Stimulated activated naive CD8-positive, alpha-beta T cell treated with anti-CD3 and anti-CD28 coated beads, Interleukin-15, Interleukin-2, amounts not matched to agents 100 ng/mL and 50 ng/mL, for 24 hours (primary cell): ENCODE data around the gene KLK12.

Experiments used
- H3K27ac Mint-ChIP-seq: one replicate; pipeline ENCODE4 v1.8.0; 2021; ENCODE audit warnings: mild to moderate bottlenecking, mixed read lengths
- H3K27me3 Mint-ChIP-seq: one replicate; pipeline ENCODE4 v1.8.0; 2021; ENCODE audit warnings: mixed read lengths
- H3K36me3 Mint-ChIP-seq: one replicate; pipeline ENCODE4 v1.8.0; 2021; ENCODE audit warnings: low read depth, mixed read lengths
- H3K4me1 Mint-ChIP-seq: one replicate; pipeline ENCODE4 v1.8.0; 2021; ENCODE audit warnings: low read depth, mixed read lengths
- H3K4me3 Mint-ChIP-seq: one replicate; pipeline ENCODE4 v1.8.0; 2021; ENCODE audit warnings: mild to moderate bottlenecking, mixed read lengths
- H3K9me3 Mint-ChIP-seq: one replicate; pipeline ENCODE4 v1.8.0; 2021; ENCODE audit warnings: mixed read lengths

Gene KLK12, protein sequence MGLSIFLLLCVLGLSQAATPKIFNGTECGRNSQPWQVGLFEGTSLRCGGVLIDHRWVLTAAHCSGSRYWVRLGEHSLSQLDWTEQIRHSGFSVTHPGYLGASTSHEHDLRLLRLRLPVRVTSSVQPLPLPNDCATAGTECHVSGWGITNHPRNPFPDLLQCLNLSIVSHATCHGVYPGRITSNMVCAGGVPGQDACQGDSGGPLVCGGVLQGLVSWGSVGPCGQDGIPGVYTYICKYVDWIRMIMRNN

GRCh38 chr19:51034704-51035103 is at the start of gene KLK12:
Gene KLK12, minus strand, starts transcription at chr19:51035002. Its CDS starts 381 bp downstream, at chr19:51034621.
- no peaks in the 10 kb centered on the region for H3K4me1 Mint-ChIP-seq
- H3K9me3 Mint-ChIP-seq, result no peaks in the 10 kb centered on the region
- H3K27me3 Mint-ChIP-seq, result peaks cover 9% of the 10 kb centered on the region
- no peaks in the 10 kb centered on the region for H3K36me3 Mint-ChIP-seq
- H3K27ac Mint-ChIP-seq, result no peak within 1 kb of the TSS
- H3K4me3 Mint-ChIP-seq, result no peak within 1 kb of the TSS

GRCh38 chr19:51084505-51084904 is 49.7 kb upstream of the KLK12 start:
- H3K36me3 Mint-ChIP-seq, result no peaks in the 10 kb centered on the region
- no peak overlapping the region for H3K27ac Mint-ChIP-seq
- H3K9me3 Mint-ChIP-seq, result no peaks in the 10 kb centered on the region
- H3K4me3 Mint-ChIP-seq, result no peak overlapping the region
- H3K4me1 Mint-ChIP-seq, result no peaks in the 10 kb centered on the region
- H3K27me3 Mint-ChIP-seq, result peaks cover 5% of the 10 kb centered on the region

DNA sequence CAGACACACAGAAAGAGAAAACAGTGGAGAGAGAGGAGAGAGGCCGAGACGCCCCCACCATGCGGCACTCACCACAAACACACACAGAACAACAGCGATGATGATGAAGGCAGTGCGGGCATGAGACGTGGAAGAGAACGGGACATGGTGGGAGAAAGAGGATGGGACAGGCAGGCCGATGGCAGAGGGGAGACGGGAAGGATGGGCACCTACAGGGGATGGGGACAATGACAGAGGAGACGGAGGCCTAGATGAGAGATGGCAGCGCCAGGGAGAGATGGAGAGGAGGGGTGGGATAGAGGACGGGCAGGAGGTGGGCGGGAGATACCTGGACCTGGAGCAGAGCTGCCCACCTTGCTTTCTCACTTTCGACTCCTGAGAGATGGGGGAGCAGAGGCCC is 49.0 kb upstream of the KLK12 start:
- Mint-ChIP-seq H3K4me1 (no peaks in the 10 kb centered on the region), H3K27ac (no peak overlapping the region), H3K4me3 (no peak overlapping the region), H3K27me3 (peaks cover 5% of the 10 kb centered on the region), H3K9me3 (no peaks in the 10 kb centered on the region), H3K36me3 (no peaks in the 10 kb centered on the region)

GRCh38 chr19:51083181-51083580 is 48.4 kb upstream of the KLK12 start:
- no peaks in the 10 kb centered on the region for H3K4me1 Mint-ChIP-seq
- H3K27ac Mint-ChIP-seq, result no peak overlapping the region
- no peak overlapping the region for H3K4me3 Mint-ChIP-seq
- H3K27me3 Mint-ChIP-seq, result peaks cover 5% of the 10 kb centered on the region
- H3K36me3 Mint-ChIP-seq, result no peaks in the 10 kb centered on the region
- no peaks in the 10 kb centered on the region for H3K9me3 Mint-ChIP-seq

GRCh38 chr19:51082611-51083010 is 47.8 kb upstream of the KLK12 start, which contains the start of gene KLK14:
Gene KLK14, minus strand, starts transcription at chr19:51082887. Its CDS starts 273 bp downstream, at chr19:51082614.
- H3K36me3 Mint-ChIP-seq, result no peaks in the 10 kb centered on the region
- H3K27ac Mint-ChIP-seq, result no peak within 1 kb of the TSS
- H3K9me3 Mint-ChIP-seq, result no peaks in the 10 kb centered on the region
- no peak within 1 kb of the TSS for H3K4me3 Mint-ChIP-seq
- H3K27me3 Mint-ChIP-seq, result peaks cover 5% of the 10 kb centered on the region
- no peaks in the 10 kb centered on the region for H3K4me1 Mint-ChIP-seq

DNA sequence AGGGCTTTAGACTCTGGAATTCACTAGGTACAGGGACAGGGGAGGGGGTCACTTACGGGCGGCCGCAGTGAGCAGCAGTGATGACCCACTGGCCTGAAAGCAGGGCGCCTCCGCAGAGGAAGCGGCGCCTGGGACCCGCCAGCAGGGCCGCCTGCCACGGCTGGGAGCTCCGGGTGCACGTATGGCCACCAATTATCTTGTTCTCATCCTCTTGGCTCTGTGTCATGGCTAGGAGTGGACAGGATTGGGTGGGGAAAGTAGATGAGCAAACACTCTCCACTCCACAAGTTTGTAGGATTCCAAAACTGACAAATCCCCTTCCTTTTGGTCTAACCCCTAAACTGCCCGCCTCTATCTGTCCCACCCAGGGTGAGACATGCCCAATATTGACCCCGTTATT is 46.7 kb upstream of the KLK12 start:
- H3K9me3 Mint-ChIP-seq, result no peaks in the 10 kb centered on the region
- H3K4me1 Mint-ChIP-seq, result no peaks in the 10 kb centered on the region
- H3K27ac Mint-ChIP-seq, result no peak overlapping the region
- peaks cover 5% of the 10 kb centered on the region for H3K27me3 Mint-ChIP-seq
- no peak overlapping the region for H3K4me3 Mint-ChIP-seq
- no peaks in the 10 kb centered on the region for H3K36me3 Mint-ChIP-seq

GRCh38 chr19:51079481-51080110 is 44.8 kb upstream of the KLK12 start:
- H3K9me3 Mint-ChIP-seq, result no peaks in the 10 kb centered on the region
- H3K4me1 Mint-ChIP-seq, result no peaks in the 10 kb centered on the region
- peaks cover 5% of the 10 kb centered on the region for H3K27me3 Mint-ChIP-seq

DNA sequence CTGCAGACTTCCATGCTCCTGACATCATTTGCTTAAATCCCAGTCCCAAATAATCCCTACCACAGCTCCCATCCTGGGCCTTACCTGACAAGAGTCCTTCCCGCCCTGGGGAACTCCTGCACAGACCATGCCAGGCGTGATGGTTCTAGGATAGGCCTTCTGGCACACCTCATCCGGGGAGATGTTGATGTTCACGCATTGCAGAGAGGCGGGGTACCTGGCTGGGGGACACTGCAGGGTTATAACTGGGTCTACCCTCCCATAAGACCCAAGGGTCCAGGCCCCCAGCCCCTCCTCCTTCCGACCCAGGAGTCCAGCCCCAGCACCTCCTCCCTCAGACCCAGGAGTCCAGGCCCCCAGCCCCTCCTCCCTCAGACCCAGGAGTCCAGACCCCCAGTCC is 43.9 kb upstream of the KLK12 start:
- no peaks in the 10 kb centered on the region for H3K4me1 Mint-ChIP-seq
- no peak overlapping the region for H3K27ac Mint-ChIP-seq
- H3K27me3 Mint-ChIP-seq, result peaks cover 5% of the 10 kb centered on the region
- H3K4me3 Mint-ChIP-seq, result no peak overlapping the region
- H3K9me3 Mint-ChIP-seq, result peaks cover 7% of the 10 kb centered on the region
- H3K36me3 Mint-ChIP-seq, result no peaks in the 10 kb centered on the region

More at GRCh38 chr19:51079481-51080110, 44.8 kb upstream of the KLK12 start:
- Mint-ChIP-seq H3K27ac (no peak overlapping the region), H3K36me3 (no peaks in the 10 kb centered on the region), H3K4me3 (no peak overlapping the region)

DNA sequence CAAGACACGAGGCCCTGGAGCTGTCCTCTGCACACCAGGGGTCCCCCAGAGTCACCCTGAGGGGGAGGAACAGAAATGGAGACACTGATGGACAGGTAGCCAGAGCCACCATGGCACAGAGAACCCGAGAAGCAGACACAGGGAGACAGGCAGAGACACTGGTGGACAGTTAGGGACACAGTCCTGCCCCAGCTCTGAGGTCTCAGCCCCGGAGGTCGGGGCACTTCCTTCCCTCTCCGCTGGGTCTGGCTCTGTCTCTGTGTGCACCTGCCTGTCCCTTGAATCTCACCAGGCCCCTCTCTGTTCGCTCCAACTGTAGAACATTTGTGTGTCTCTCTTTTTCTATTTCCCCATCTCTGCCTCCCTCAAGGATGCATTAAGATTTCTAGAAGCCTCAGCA is 43.3 kb upstream of the KLK12 start:
- Mint-ChIP-seq H3K4me3 (no peak overlapping the region), H3K4me1 (no peaks in the 10 kb centered on the region), H3K27me3 (no peaks in the 10 kb centered on the region), H3K9me3 (peaks cover 7% of the 10 kb centered on the region), H3K36me3 (no peaks in the 10 kb centered on the region), H3K27ac (no peak overlapping the region)

DNA sequence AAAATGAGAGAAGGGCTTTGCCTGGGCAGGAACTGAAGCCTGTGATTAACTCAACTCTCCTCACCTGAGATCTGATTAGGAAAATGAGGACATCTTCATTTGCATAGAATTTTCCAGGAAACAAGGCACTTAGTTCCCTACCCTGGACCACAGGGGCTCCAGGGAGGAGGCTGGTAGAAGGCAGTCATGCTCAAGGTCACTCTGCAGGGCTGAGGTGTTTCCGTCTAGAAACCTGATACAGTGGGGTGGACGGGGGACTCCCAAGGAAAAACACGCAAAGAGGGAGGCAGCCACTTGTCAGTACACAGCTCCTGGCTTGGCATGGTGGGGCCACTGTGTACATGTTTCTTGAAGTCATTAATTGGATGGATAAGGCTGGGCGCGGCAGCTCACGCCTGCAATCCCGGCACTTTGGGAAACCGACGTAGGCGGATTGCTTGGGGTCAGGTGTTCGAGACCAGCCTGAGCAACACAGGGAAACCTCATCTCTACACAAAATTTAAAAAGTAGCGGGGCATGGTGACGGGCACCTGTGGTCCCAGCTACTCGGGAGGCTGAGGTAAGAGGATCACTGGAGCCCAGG is 41.9 kb upstream of the KLK12 start:
- Mint-ChIP-seq H3K27ac (no peak overlapping the region), H3K4me3 (no peak overlapping the region), H3K27me3 (no peaks in the 10 kb centered on the region), H3K4me1 (no peaks in the 10 kb centered on the region), H3K36me3 (no peaks in the 10 kb centered on the region), H3K9me3 (peaks cover 7% of the 10 kb centered on the region)

- Mint-ChIP-seq H3K4me3 (no peak overlapping the region), H3K4me1 (no peaks in the 10 kb centered on the region), H3K27me3 (no peaks in the 10 kb centered on the region), H3K27ac (no peak overlapping the region), H3K9me3 (peaks cover 7% of the 10 kb centered on the region), H3K36me3 (no peaks in the 10 kb centered on the region)
Observed at GRCh38 chr19:51075998-51076397, 41.2 kb upstream of the KLK12 start.

DNA sequence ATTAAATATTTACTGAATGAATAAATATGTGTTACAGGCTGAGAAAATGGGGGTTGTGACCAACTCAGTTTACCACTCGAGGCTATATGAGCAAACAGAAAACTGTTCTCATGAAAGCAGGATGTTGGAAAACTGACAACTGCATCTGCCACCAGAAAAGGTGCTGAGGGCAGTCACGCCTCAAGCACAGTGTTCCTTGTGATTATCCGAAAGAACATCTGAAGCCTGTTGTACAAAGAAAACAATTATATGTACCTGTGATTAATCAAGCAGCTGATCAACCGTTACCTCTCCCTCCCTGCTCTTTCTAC is 36.2 kb upstream of the KLK12 start:
- Mint-ChIP-seq H3K36me3 (no peaks in the 10 kb centered on the region), H3K4me1 (no peaks in the 10 kb centered on the region), H3K27ac (no peak overlapping the region), H3K27me3 (peaks cover 20% of the 10 kb centered on the region), H3K4me3 (no peak overlapping the region), H3K9me3 (peaks cover 7% of the 10 kb centered on the region)

DNA sequence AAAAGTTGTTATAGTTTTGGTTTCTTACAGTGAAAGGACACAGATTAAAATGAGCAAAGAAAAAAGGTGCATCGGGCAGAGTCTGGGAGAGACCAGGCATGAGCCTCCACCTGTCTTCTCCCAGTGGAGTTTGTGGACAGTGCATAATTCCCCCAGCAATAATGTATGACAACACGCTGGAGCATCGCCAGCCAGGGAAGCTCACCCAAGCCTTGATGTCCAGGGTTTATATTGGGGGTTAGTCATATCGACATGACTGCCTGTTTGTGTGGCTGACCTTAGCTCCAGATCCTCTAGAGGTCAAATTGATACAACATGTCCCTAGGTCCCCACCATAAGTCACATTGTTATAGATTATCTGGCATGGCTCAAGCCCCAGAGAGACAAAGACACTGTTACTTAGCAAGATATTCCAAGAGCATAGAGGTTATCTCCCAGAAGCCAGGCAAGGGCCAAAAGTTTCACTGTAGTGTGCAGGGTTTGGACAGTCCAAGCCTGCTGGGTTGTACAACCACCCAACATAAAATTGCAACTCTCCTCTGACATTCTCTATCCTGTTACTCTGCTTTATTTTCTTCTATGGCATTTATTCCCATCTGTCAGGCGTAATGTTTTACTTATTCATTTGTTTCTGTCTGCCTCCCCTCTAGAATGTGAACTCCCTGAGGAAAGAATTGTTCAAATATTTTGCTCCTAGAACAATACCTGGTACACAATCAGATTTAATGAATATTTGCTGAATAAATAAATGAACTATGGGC is 35.7 kb upstream of the KLK12 start:
- Mint-ChIP-seq H3K27ac (no peak overlapping the region), H3K36me3 (no peaks in the 10 kb centered on the region), H3K4me3 (no peak overlapping the region), H3K9me3 (peaks cover 7% of the 10 kb centered on the region), H3K4me1 (no peaks in the 10 kb centered on the region), H3K27me3 (peaks cover 24% of the 10 kb centered on the region)

DNA sequence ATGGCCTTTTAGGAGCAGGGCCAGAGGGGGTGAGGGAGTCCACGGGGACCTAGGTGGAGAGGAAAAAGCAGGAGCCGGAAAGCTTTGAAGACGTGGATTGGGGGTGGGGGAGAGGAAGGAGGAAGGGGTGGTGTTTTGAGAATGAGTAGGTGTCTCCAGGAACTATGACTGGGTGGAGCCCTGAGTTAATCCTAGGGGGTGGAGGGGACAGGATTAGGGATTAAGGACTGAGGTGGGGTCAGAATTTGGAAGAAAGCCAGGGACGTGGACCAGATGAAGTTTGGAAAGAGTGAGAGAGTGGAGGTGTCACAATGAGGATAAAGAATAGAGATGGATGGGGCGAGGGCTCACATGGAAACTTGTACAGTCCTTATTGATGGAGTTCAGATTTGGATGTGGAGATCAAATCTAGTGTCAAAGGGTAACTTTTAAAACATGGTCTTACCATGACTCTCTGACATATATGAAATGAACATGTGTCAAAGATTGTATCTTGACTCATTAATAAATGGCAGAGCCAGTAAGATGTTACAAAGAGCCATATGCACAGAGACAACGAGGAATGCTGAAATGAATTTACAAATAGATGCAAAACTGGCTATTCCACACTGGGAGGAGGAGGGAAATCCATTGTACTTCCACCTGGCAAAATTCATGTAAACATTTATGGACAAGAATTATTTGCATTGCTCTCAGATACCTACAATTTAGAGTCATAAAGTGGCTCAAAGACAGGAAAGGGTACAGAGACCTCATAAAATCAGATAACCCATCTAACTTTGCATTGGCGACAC is 31.8 kb upstream of the KLK12 start:
- no peak overlapping the region for H3K4me3 Mint-ChIP-seq
- H3K27ac Mint-ChIP-seq, result no peak overlapping the region
- H3K9me3 Mint-ChIP-seq, result peaks cover under 1% of the 10 kb centered on the region
- no peaks in the 10 kb centered on the region for H3K36me3 Mint-ChIP-seq
- H3K4me1 Mint-ChIP-seq, result peaks cover 3% of the 10 kb centered on the region
- H3K27me3 Mint-ChIP-seq, result peaks cover 49% of the 10 kb centered on the region
